Measurements from ENCODE around the gene KCNJ2.

GRCh38 chr17:70168044-70168976 lies 1.0 kb upstream of the KCNJ2 start:
- peak; percentile 27 for TF ChIP-seq CTCF (IDR thresholded peaks at IDR 0.05; ENCODE audit: low read depth, low read length, missing input control)
- TF ChIP-seq TAF1 (conservative IDR thresholded peaks at IDR 0.05): no peak
- TF ChIP-seq, protein P1, sequence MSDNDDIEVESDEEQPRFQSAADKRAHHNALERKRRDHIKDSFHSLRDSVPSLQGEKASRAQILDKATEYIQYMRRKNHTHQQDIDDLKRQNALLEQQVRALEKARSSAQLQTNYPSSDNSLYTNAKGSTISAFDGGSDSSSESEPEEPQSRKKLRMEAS (IDR thresholded peaks at IDR 0.05): no peak
- no peak for TF ChIP-seq SP1 (IDR thresholded peaks at IDR 0.05)
- no peak for TF ChIP-seq FOXA2 (IDR thresholded peaks at IDR 0.05)
- TF ChIP-seq RAD21 (IDR thresholded peaks at IDR 0.05): peak; percentile 55 to 56
- TF ChIP-seq, protein P2, sequence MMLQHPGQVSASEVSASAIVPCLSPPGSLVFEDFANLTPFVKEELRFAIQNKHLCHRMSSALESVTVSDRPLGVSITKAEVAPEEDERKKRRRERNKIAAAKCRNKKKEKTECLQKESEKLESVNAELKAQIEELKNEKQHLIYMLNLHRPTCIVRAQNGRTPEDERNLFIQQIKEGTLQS (IDR thresholded peaks at IDR 0.05): no peak
- TF ChIP-seq REST (IDR thresholded peaks at IDR 0.05): no peak
- no peak for TF ChIP-seq NR2F2 (IDR thresholded peaks at IDR 0.05)
- no peak for TF ChIP-seq FOXA1 (IDR thresholded peaks at IDR 0.05)
- no peak for TF ChIP-seq JUND (IDR thresholded peaks at IDR 0.05)
- TF ChIP-seq HNF4A (conservative IDR thresholded peaks at IDR 0.05): no peak
- no peak for TF ChIP-seq GABPA (IDR thresholded peaks at IDR 0.05 in 1 of 2, conservative IDR thresholded peaks at IDR 0.05 in 1 of 2)
- no peak for TF ChIP-seq YY1 (IDR thresholded peaks at IDR 0.05)
